Activated CD4-positive, alpha-beta T cell treated with anti-CD3 and anti-CD28 coated beads, Interleukin-2, Interleukin-6, amounts not matched to agents 100 ng/mL and 50 ng/mL, durations not matched to agents 16 hours and 8 hours (primary cell): ENCODE measurements around the gene UIMC1.
"Not testable (repeated sequence)": the region's sequence is repeated elsewhere in the genome, so short reads cannot be mapped to it uniquely, and the experiment has no call there.

ENCODE experiments used
- DNase-seq: peaks from one replicate; pipeline ENCODE4 v3.0.0-alpha.2; 2020

Gene UIMC1

DNA sequence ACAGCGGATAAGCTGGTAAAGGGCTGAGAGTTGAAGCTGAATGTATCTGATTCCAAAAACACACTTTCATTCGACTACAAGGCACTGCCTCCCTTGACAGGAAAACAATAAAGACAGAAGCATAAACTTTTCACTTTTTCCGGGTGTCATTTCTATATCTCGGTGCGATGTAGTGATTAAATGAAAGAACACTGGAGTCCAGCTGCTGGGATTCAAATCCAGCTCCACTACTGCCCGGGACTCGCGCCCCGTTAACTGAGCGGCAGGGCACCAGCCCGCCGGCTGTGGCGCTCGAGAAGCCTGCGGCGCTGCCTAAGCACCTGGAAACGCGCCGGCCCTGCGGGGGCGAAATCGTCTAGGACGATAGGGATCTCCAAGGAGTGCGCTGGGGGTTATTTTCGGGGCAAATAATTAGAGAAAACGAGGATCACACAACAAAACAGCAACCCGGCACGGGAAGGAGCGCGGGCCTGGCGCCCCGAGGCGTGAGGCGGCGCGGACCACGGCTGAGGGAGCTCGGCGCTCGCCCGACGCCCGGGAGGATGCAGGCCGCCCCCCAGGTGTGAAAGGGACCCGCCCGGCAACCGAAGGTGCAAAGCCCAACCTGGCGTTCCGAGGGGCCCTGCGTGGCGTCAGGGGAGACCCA lies 837 bp downstream of the UIMC1 start:
- peak; percentile 73 for DNase-seq

DNA sequence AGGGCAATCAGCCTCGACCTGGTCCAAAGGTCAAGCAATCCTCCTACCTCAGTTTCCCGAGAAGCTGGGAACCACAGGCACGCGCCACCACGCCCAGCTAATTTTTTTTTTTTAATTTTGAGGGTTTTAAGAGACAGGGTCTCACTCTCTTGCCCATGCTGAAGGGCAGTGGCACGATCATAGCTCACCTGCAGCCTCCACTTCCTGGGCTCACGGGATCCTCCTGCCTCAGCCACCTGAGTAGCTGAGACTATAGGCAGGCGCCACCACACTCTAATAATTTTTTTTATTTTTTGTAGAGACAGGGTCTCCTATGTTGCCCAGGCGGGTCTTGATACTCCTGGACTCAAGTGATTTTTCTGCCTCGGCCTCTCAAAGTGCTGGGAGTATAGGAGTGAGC lies 1.6 kb downstream of the UIMC1 start:
- no peak for DNase-seq

DNA sequence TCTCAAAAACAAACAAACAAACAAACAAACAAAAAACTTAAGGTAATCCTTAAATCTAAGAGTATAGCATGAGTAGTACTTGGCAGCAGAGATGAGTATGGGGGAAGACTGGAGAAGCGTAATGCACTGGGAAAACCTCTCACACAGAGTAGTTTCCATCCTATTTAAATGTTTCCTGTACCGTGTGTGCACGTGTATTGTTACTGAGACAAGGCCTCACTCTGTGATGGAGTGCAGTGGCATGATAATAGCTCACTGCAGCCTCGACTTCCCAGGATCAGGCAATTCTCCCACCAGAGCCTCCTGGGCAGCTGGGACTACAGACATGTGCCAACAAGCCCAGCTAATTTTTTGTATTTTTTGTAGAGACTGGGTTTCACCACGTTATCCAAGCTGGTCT lies 2.9 kb downstream of the UIMC1 start:
- no peak for DNase-seq

DNA sequence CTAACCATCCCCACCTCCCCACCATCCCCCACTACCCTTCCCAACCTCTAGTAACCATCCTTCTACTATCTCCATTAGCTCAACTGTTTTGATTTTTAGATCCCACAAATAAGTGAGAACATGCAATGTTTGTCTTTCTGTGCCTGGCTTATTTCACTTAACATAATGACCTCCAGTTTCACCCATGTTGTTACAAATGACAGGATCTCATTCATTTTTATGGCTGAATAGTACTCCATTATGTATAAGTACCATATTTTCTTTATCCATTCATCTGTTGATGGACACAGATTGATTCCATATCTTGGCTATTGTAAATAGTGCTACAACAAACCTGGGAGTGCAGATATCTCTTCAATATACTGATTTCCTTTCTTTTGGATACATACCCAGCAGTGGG lies 7.1 kb downstream of the UIMC1 start:
- DNase-seq: not testable (repeated sequence)

DNA sequence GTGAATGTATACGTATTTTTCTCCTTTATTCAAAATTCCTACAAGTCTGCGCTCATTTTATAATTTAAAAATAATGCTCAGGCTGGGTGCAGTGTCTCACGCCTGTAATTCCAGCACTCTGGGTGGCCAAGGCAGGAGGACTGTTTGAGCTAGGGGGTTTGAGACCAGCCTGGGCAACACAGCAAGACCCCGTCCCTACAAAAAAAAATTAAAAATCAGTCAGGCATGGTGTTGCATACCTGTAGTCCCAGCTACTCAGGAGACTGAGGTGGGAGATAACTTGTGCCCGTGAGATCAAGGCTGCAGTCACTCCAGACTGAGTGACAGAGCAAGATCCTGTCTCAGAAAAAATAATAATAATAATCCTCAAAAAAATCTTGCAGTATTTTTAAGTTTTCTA lies 7.8 kb downstream of the UIMC1 start:
- DNase-seq: no peak

DNA sequence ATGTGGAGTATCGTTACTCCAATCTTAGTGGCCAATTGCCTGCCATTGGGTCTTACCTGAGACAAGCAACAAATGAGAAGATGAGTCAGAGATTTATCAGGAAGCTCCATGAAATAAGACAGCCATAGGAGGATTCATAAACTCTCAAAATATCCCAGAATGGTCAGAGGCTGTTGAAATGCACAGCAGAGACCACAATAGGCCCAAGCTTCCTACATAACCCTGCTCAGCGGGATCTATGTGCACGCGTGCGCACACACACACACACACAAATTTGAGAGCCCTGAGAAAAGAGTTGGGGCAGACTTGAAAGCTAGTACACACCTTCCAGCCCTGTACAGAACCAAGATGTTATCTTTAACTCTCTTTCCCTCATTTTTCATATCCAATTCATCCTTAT lies 9.8 kb downstream of the UIMC1 start:
- DNase-seq: no peak

DNA sequence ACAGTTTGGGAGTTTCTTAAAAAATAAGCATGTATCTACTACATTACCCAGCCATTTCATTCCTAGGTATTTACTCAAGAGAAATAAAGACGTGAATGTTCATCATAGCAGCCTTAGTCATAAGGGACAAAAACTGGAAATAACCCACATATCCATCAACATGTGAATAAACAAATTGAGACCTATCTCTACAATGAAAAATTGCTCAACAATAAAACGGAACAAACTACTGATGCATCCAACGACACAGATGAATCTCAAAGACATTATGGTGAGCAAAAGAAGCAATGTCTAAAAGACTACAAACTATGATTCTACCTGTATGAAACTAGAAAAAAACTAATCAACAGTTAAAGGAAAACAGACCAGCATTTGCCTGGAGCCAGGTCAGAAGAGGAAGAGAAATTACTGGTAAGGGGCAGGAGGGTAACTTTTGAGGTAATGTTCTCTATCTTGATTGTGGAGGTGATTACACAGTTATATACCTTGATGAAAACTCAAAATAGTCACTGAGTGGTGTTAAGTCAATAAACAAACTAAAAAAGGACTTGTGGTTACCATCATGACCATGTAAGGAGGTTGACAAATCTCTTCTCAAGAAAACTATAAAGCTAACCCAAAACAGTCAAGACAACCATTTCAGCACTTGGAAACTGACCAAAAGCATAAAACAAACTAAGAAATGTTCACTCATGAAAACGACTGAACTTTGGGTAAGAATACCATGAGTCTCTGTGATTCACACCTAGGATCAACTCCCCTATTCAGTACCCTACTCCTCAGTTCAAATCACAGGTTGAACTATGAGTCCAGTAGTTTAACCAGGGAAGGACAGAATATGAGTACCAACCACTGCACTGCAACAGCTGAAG lies 10.4 kb downstream of the UIMC1 start:
- no peak for DNase-seq

DNA sequence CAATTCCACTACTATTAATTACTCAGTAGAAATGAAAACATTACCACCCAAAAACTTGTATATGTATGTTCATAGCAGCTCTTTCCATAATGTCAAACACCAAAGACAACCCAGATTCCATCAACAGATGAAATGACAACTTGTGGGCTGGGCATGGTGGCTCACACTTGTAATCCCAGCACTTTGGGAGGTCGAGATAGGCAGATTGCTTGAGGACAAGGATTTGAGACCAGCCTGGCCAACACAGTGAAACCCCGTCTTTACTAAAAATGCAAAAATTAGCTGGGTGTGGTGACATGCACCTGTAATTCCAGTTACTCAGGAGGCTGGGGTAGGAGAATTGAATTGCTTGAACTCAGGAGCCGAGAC lies 11.5 kb downstream of the UIMC1 start:
- DNase-seq: no peak

DNA sequence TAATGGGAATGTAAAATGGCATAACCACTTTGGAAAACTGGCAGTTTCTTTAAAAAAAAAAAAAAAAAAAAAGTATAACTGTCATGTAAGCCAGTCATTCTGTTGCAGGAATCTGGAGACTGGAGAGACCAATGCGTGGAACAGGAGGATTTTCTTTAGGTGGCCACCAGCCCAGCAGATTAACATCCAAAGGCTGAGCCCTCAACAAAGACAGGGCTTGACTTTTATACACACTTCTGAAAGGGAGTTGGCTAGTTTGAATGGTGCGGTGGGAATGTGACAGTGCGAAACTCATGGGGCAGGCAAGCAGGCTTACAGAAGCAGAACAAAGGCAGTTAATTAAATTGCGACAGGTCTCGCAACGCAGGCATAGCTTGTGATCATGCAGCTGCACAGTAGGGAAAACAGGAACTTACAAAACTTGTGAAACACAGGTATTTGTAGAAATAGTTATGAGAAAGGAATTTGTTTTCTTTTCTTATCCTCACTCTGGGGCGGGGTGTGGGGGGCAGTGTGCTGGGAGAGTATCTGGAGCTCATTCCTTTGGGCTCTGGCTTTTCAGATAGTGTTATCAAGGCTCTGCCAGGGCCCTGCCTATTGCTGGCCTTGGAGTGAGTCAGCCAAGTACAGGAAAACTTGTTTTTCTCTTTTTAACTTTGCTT lies 12.0 kb downstream of the UIMC1 start:
- no peak for DNase-seq

DNA sequence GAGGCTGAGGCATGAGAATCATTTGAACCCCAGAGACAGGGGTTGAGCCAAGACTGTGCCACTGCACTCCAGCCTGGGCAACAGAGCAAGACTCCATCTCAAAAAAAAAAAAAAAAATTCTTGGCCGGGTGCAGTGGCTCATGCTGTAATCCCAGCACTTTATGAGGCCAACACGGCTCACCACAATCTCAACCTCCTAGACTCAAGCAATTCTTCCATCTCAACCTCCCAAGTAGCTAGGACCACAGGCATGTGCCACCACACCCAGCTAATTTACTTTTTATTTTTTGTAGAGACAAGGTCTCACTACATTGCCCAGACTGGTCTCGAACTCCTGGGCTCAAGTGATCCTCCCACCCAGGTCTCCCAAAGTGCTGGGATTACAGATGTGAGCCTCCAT lies 13.5 kb downstream of the UIMC1 start:
- DNase-seq: not testable (repeated sequence)

DNA sequence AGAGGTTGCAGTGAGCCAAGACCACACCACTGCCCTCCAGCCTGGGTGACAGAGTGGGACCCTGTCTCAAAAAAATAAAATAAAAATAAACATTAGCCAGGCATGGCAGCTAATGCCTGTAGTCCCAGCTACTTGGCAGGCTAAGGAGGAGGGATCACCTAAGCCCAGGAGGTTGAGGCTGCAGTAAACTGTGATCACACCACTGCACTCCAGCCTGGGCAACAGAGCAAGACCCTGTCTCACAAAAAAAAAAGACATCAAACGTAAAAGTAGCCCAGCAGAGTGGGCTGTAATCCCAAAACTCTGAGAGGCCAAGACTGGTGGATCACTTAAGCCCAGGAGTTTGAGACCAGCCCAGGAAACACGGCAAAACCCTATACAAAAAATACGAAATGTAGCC lies 19.0 kb downstream of the UIMC1 start:
- DNase-seq: no peak

DNA sequence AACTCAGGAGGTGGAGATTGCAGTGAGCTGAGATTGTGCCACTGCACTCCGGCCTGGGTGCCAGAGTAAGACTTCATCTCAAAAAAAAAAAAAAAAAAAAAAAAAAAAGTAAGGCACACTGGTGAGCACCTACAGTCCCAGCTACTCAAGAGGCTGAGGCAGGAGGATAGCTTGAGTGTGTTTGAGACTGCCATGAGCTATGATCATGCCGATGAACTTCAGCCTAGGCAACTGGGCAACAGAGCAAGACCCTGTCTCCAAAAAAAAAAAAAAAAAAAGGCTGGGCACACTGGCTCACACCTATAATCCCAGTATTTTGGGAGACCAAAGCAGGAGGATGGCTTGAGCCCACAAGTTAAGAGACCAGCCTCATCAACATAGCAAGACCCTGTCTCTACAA lies 20.3 kb downstream of the UIMC1 start:
- DNase-seq: no peak

DNA sequence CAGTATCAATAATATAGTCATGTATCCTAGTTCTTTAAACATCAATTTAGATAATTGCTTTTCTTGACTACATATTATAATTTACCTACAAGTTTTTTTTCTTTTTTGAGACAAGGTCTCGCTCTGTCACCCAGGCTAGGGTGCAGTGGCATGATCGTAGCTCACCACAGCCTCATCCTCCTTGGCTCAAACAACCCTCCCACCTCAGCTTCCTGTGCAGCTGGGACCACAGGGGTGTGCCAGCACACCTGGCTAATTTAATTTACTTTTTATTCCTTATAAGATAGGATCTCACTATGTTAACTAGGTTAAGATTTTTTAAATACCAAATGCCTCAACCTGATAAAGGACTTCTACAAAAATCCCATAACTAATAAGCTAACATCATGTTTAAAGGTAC lies 21.1 kb downstream of the UIMC1 start:
- peak; percentile 34 for DNase-seq

DNA sequence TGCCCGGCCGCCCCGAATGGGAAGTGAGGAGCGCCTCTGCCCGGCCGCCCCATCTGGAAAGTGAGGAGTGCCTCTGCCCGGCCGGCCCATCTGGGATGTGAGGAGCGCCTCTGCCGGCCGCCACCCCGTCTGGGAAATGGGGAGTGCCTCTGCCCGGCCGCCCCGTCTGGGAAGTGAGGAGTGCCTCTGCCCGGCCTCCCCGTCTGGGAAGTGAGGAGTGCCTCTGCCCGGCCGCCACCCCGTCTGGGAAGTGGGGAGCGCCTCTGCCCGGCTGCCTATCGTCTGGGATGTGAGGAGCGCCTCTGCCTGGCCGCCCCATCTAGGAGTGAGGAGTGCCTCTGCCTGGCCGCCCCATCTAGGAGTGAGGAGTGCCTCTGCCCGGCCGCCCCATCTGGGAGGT lies 22.4 kb downstream of the UIMC1 start:
- not testable (repeated sequence) for DNase-seq

DNA sequence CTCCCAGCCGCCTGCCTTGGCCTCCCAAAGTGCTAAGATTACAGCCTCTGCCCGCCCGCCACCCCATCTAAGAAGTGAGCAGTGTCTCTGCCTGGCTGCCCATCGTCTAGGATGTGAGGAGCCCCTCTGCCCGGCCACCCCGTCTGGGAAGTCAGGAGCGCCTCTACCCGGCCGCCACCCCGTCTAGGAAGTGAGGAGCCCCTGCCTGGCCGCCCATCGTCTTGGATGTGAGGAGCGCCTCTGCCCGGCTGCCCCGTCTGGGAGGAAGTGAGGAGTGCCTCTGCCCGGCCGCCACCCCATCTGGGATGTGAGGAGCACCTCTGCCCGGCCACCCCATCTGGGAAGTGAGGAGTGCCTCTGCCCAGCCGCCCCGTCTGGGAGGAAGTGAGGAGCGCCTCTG lies 23.0 kb downstream of the UIMC1 start:
- not testable (repeated sequence) for DNase-seq

DNA sequence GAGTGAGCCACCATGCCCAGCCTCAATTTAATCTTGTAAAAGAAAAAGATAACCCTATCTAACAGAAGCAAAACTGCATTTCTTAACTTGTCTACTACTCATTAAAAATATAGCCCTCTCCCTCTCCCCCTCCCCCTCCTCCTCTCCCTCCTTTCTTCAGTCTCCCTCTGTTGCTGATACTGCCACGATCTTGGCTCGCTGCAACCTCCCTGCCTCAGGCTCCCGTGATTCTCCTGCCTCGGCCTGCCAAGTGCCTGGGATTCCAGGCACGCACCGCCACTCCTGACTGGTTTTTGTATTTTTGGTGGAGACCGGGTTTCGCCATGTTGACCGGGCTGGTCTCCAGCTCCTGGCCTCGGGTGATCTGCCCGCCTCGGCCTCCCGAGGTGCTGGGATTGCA lies 23.5 kb downstream of the UIMC1 start:
- not testable (repeated sequence) for DNase-seq

DNA sequence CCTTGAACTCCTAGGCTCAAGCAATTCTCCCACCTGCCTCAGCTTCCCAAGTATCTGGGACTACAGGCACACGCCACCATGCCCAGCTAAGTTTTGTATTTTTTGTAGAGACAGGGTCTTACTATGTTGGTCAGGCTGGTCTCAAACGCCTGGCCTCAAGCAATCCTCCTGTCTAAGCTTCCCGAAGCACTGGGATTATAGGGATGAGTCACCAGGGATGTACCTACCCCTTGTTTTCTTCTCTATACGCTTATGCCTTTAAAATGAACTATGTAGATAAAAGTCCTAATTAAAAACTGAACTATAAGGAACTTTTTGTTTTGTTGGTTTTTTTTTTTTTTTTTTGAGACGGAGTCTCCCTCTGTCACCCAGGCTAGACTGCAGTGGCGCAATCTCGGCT lies 25.8 kb downstream of the UIMC1 start:
- DNase-seq: no peak

DNA sequence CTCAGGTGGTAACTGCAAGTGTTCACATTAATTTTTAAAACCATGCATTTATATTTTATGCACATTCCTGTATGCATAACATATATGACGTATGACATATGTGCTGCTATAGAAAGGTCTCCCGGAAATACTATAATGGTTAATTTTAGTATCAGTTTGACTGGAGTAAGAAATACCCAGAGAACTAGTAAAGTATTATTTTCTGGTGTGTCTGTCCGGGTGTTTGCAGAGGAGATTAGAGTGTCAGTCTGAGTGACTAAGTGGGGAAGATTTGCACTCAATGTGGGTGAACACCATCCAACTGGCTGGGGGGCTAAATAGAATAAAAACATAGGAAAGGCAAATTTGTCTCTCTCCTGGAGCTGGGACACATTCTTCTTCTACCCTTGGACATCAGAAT lies 26.9 kb downstream of the UIMC1 start:
- peak; percentile 13 for DNase-seq

DNA sequence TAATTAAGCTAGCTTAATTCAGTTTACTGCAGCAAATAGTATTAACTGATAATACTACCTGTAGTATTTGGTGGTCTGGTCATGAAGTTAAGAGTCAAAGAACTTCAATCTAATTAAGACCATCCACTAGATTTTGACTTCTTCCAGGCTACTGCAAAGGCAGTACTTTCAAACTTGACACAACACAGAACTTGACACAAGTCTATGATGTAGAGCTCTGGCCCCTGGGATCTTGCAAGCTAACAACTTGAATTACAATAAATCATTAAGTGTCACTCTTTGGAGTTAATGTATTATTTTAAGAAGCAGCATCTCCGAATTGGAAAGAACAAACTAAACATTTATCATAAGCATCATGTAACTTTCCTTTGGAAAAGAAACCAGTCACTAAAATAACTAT lies 40.9 kb downstream of the UIMC1 start:
- DNase-seq: no peak

DNA sequence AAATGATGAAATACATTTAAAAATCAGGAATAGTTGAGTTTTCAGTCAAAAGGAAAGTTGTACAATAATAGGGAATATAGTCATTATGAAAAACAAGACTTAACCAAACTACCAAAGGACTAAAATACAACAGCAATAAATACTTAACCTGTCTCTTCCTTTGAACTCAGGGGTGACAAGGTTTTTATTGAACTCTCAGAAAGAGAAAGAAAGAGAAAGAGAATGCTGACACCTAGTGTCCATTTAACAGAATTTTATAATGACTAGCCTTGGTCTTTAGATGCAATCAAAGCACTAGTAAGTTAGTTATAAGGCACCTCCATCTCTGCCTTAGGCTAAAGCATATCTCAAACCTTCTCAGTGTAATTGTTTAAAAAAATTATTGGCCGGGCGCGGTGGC lies 47.5 kb downstream of the UIMC1 start:
- peak; percentile 35 for DNase-seq

DNA sequence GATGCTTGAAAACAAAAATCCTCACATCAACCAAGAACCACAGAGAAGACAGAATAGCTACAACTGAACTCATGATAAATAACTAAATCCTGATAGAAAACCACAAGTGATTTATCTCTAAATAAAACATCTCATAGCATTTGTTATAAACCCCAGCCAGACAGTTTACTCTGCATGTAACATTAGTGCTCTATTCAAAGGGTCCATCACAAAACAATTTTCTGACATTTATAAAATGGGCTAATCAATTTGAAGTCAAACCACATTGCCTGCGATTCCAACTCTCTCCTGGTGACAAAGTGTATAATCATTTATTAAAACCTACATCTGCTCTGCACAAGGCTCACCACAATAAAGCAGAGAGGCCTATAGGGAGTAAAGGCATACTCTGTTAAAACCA lies 49.8 kb downstream of the UIMC1 start:
- DNase-seq: no peak

DNA sequence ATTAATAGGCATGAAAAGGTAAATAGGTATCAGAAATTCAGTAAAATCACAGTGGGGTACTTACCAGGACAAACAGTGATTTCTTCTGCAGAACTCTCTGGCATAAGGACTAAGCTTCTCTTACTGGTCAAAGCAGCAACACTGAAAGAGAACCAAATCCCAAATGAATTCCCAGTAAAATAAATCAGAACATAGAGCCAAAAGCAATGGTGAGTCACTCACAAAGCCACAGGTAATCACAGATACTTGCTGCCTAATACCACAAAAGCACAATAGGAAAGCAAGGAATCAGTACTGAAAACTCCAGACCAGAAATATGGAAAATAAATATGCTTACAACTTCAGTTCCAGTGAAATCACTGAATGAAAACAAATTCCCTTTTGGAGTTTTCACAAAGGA lies 50.7 kb downstream of the UIMC1 start:
- no peak for DNase-seq

DNA sequence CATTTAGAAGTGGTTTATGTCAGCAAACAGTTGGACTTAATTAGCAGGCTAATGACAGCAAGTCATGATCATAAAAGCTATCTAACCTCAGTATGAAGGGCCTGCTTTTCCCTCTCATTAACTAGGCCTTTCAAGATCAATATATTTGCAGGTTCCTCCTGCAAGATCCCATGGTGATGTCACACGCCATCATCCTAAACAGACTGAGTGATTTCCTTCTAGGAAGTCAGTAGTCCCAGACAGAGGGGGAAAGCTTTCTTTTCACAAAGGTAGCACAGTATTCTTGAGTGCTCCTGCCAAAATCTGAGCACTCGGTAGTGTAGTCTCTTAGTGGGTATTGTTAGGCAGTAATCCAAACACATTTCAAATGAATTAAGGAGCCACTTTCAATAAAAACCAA lies 52.5 kb downstream of the UIMC1 start:
- DNase-seq: no peak

DNA sequence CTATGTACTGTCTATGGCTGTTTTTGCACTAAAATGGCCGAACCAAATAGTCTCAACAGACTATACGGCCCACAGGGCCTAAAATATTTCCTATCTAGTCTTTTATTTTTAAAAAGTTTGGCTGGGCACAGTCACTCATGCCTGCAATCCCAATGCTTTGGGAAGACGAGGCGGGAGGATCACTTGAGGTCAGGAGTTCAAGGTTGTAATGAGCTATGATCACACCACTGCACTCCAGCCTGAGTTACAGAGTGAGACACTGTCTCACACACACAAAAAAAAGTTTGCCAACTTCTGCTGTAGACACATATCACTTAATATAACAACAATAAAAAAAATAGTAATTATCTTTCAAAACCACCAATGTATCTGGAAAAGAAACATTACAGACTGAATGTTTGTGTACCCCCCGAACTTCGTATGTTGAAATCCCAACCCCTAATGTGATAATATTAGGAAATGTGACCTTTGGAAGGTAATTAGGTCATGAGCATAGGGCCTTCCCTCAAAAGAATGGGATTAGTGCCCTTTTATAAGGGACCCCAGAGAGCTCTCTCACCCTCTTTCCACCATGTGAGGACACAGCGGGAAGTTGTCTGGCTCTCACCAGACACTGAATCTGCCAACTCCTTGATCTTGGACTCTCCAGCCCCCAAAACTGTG lies 53.9 kb downstream of the UIMC1 start:
- DNase-seq: no peak
